CD14-positive monocyte (primary cell): ENCODE results near the gene PCOLCE2. TPM values are rescaled to one million over a fixed set of nuclear protein-coding genes. Genes with fewer than 3 reads are reported as not detected.

Experiments used
- DNase-seq, 3 donors: peaks; one replicate each; pipeline ENCODE4 v3.0.0-alpha.2; 2011 to 2022
- H2AFZ ChIP-seq: 2 replicates; pipeline ENCODE4 v1.6.0; 2012; ENCODE audit warnings: mild to moderate bottlenecking, low read depth, low read length, inconsistent platforms; ENCODE audit not compliant: insufficient read depth, poor library complexity, severe bottlenecking
- H3K27ac ChIP-seq, 2 donors: 1 replicate in 1 of 2; 2 replicates in 1 of 2; pipeline ENCODE4 v1.5.1; 2012 to 2013; ENCODE audit warnings: low read length in 2 of 2, control low read depth in 1 of 2, inconsistent platforms in 1 of 2, low read depth in 1 of 2, mild to moderate bottlenecking in 1 of 2
- H3K27me3 ChIP-seq, 2 donors: one replicate each; pipeline versions ENCODE4 v1.6.0 to v1.6.1; 2011 to 2013; ENCODE audit warnings: low read length in 2 of 2; ENCODE audit not compliant: control insufficient read depth in 2 of 2, insufficient read depth in 2 of 2
- H3K36me3 ChIP-seq, 2 donors: replicated peaks in 1 of 2; 1 replicate in 1 of 2; 2 replicates in 1 of 2; pipeline versions ENCODE4 v1.5.1 to v1.6.1; 2012 to 2013; ENCODE audit warnings: low read length in 2 of 2, control low read depth in 1 of 2, inconsistent platforms in 1 of 2, mild to moderate bottlenecking in 1 of 2; ENCODE audit not compliant: insufficient read depth in 2 of 2, control insufficient read depth in 1 of 2
- H3K4me1 ChIP-seq, 2 donors: 1 replicate in 1 of 2; 2 replicates in 1 of 2; pipeline versions ENCODE4 v1.5.1 to v1.6.1; 2012 to 2013; ENCODE audit warnings: low read length in 2 of 2, control low read depth in 1 of 2, inconsistent platforms in 1 of 2, mild to moderate bottlenecking in 1 of 2, moderate library complexity in 1 of 2; ENCODE audit not compliant: insufficient read depth in 2 of 2, control insufficient read depth in 1 of 2
- H3K4me2 ChIP-seq: replicated peaks from 2 replicates; pipeline ENCODE3; 2012; ENCODE audit warnings: low read length, moderate library complexity, mild to moderate bottlenecking; ENCODE audit not compliant: poor library complexity, severe bottlenecking; ENCODE audit errors: extremely low read depth
- H3K4me3 ChIP-seq, 3 experiments: fragments of 200-600 bp in 1 of 3; sonication (generic) in 1 of 3; replicated peaks in 1 of 3; 1 replicate in 2 of 3; 2 replicates in 1 of 3; pipeline ENCODE4 v1.5.1; 2011 to 2013; ENCODE audit warnings: low read length in 3 of 3, mild to moderate bottlenecking in 3 of 3, control low read depth in 2 of 3, low read depth in 2 of 3, inconsistent platforms in 1 of 3, moderate library complexity in 1 of 3
- H3K79me2 ChIP-seq: 2 replicates; pipeline ENCODE4 v1.6.0; 2012; ENCODE audit warnings: mild to moderate bottlenecking, control low read depth, inconsistent platforms, low read length, moderate library complexity; ENCODE audit not compliant: insufficient read depth
- H3K9ac ChIP-seq: 2 replicates; pipeline ENCODE4 v1.6.0; 2017; ENCODE audit warnings: low read length, mild to moderate bottlenecking; ENCODE audit not compliant: insufficient read depth, poor library complexity, severe bottlenecking
- H3K9me3 ChIP-seq, 2 donors: replicated peaks in 1 of 2; 1 replicate in 1 of 2; 2 replicates in 1 of 2; pipeline versions ENCODE4 v1.5.1 to v1.6.1; 2012 to 2013; ENCODE audit warnings: low read length in 2 of 2, control low read depth in 1 of 2; ENCODE audit not compliant: control insufficient read depth in 1 of 2, insufficient read depth in 1 of 2
- H4K20me1 ChIP-seq: 2 replicates; pipeline ENCODE4 v1.6.0; 2012; ENCODE audit warnings: mild to moderate bottlenecking, low read length, control low read depth, moderate library complexity; ENCODE audit not compliant: insufficient read depth
- H3K27ac Mint-ChIP-seq, 7 donors: one replicate each; pipeline ENCODE4 v1.8.0; 2020; ENCODE audit warnings: mild to moderate bottlenecking in 7 of 7, mixed read lengths in 7 of 7, moderate library complexity in 6 of 7, inconsistent platforms in 2 of 7
- H3K27me3 Mint-ChIP-seq, 3 donors: one replicate each; pipeline ENCODE4 v1.8.0; 2021 to 2022; ENCODE audit warnings: low read depth in 3 of 3, mild to moderate bottlenecking in 3 of 3, mixed read lengths in 3 of 3, moderate library complexity in 3 of 3, inconsistent platforms in 1 of 3
- H3K36me3 Mint-ChIP-seq, 2 donors: one replicate each; pipeline ENCODE4 v1.8.0; 2020; ENCODE audit warnings: mixed read lengths in 2 of 2, inconsistent platforms in 1 of 2, mild to moderate bottlenecking in 1 of 2
- H3K4me1 Mint-ChIP-seq: one replicate; pipeline ENCODE4 v1.8.0; 2020; ENCODE audit warnings: mild to moderate bottlenecking, mixed read lengths
- H3K4me3 Mint-ChIP-seq, 2 donors: one replicate each; pipeline ENCODE4 v1.8.0; 2020; ENCODE audit warnings: mild to moderate bottlenecking in 2 of 2, mixed read lengths in 2 of 2, moderate library complexity in 1 of 2
- H3K9me3 Mint-ChIP-seq, 7 donors: one replicate each; pipeline ENCODE4 v1.8.0; 2020 to 2022; ENCODE audit warnings: mixed read lengths in 7 of 7, mild to moderate bottlenecking in 6 of 7, moderate library complexity in 6 of 7, inconsistent platforms in 2 of 7
- CTCF ChIP-seq: fragments of 200-600 bp; IDR thresholded peaks from one replicate; pipeline ENCODE4 v1.8.0; 2022; ENCODE audit warnings: antibody characterized with exemption, mild to moderate bottlenecking
- WGBS: methylation state at CpG from one replicate; pipeline ENCODE4 v1.1.5; 2013; ENCODE audit warnings: missing lambda C conversion rate; ENCODE audit not compliant: insufficient coverage; 5-methylcytosine and 5-hydroxymethylcytosine counted together
- intact Hi-C, 2 donors: fragments of 100-400 bp; cut with micrococcal nuclease; formaldehyde crosslinking; loops; one replicate each; pipeline versions ENCODE4 v1.15.0 to v1.15.1; 2023
- polyA plus RNA-seq, 3 donors: library from polyadenylated mRNA; depleted of rRNA in 1 of 3; unstranded in 2 of 3; stranded (reverse) in 1 of 3; fragments of 300-500 nt in 2 of 3; fragments of >200 nt in 1 of 3; fragmentation: Illumina TruSeq in 2 of 3; gene quantifications; 1 replicate in 2 of 3; 2 replicates in 1 of 3; pipeline ENCODE4 v1.2.3, GENCODE V29; 2012 to 2021

PCOLCE2 gene
- polyA plus RNA-seq, 3 donors, result not detected

- H3K36me3 ChIP-seq, result no peaks in the 10 kb centered on the region
- no peak overlapping the region for H3K4me2 ChIP-seq
- Mint-ChIP-seq H3K27me3 (peaks cover 0 to 6% (median 0%) of the 10 kb centered on the region in 3 donors), H3K4me1 (peaks cover 4% of the 10 kb centered on the region), H3K9me3 (no peaks in the 10 kb centered on the region), H3K36me3 (no peaks in the 10 kb centered on the region), H3K4me3 (no peak overlapping the region), H3K27ac (no peak overlapping the region)
- H3K27me3 ChIP-seq, result no peaks in the 10 kb centered on the region
- 86% methylated on average over 3 of the region's 6 CpGs for WGBS
- no peak for TF ChIP-seq CTCF
- intact Hi-C loops, result no loop called here
- H4K20me1 ChIP-seq, result no peaks in the 10 kb centered on the region
- H3K79me2 ChIP-seq, result no peaks in the 10 kb centered on the region
- H3K9ac ChIP-seq, result no peak overlapping the region
- H3K9me3 ChIP-seq, result no peaks in the 10 kb centered on the region
- H3K4me1 ChIP-seq, result peaks cover 0 to 2% of the 10 kb centered on the region in 2 donors
- no peak overlapping the region for H2AFZ ChIP-seq
- H3K27ac ChIP-seq, result no peak overlapping the region
- no peak for DNase-seq
- no peak overlapping the region for H3K4me3 ChIP-seq
These were observed 7.2 kb downstream of the PCOLCE2 start for GRCh38 chr3:142881445-142882224.

GRCh38 chr3:142878649-142879300 is 10.1 kb downstream of the PCOLCE2 start:
- Histone ChIP-seq H4K20me1 (no peaks in the 10 kb centered on the region), H3K36me3 (no peaks in the 10 kb centered on the region), H3K27me3 (no peaks in the 10 kb centered on the region), H3K9ac (no peak overlapping the region), H3K9me3 (no peaks in the 10 kb centered on the region), H3K79me2 (no peaks in the 10 kb centered on the region), H3K4me2 (no peak overlapping the region), H2AFZ (no peak overlapping the region), H3K27ac (no peak overlapping the region), H3K4me3 (no peak overlapping the region), H3K4me1 (no peaks in the 10 kb centered on the region)
- no peak for TF ChIP-seq CTCF
- no peaks in the 10 kb centered on the region for H3K36me3 Mint-ChIP-seq
- no peak overlapping the region for H3K4me3 Mint-ChIP-seq
- no peaks in the 10 kb centered on the region for H3K27me3 Mint-ChIP-seq
- H3K27ac Mint-ChIP-seq, result no peak overlapping the region
- 100% methylated on average over 4 of the region's 4 CpGs for WGBS
- H3K9me3 Mint-ChIP-seq, result peaks cover 0 to 5% (median 0%) of the 10 kb centered on the region in 7 donors
- intact Hi-C loops, result no loop called here
- H3K4me1 Mint-ChIP-seq, result peaks cover 2% of the 10 kb centered on the region
- DNase-seq, result no peak
